HCT116 (cell line): ENCODE measurements around the gene MAN2C1.

Experiments used
- ATF3 ChIP-seq: IDR thresholded peaks from 2 replicates; pipeline ENCODE4 v1.6.1; 2012
- CBX3 ChIP-seq: IDR thresholded peaks from 2 replicates; pipeline ENCODE4 v1.6.1; 2012; ENCODE audit warnings: low read depth
- CTCF ChIP-seq, 3 experiments: fragments of 200-600 bp in 1 of 3; sonication (generic) in 1 of 3; IDR thresholded peaks in 2 of 3; conservative IDR thresholded peaks in 1 of 3; 2 replicates each; pipeline ENCODE4 v1.5.1; 2012 to 2017; ENCODE audit warnings: low read depth in 2 of 3, low read length in 2 of 3, antibody characterized with exemption in 1 of 3, borderline replicate concordance in 1 of 3, control low read depth in 1 of 3, mild to moderate bottlenecking in 1 of 3, mixed read lengths in 1 of 3, mixed run types in 1 of 3, moderate library complexity in 1 of 3; ENCODE audit not compliant: insufficient read depth in 1 of 3
- ELF1 ChIP-seq: IDR thresholded peaks from 2 replicates; pipeline ENCODE4 v1.6.1; 2012; ENCODE audit warnings: low read depth, borderline replicate concordance
- EZH2 ChIP-seq: fragments of 200-600 bp; sonication (generic); IDR thresholded peaks from 2 replicates; pipeline ENCODE4 v1.6.1; 2017; ENCODE audit warnings: antibody characterized with exemption, mixed run types
- EZH2phosphoT487 ChIP-seq: fragments of 200-600 bp; IDR thresholded peaks from 2 replicates; pipeline ENCODE4 v1.6.1; 2018; ENCODE audit warnings: antibody characterized with exemption, borderline replicate concordance
- MAX ChIP-seq: IDR thresholded peaks from 2 replicates; pipeline ENCODE4 v1.6.1; 2012
- POLR2A ChIP-seq: IDR thresholded peaks from 2 replicates; pipeline ENCODE4 v1.7.0; 2011; ENCODE audit warnings: borderline replicate concordance; ENCODE audit not compliant: insufficient read depth, insufficient read length; ENCODE audit errors: extremely low read depth
- POLR2AphosphoS5 ChIP-seq: IDR thresholded peaks from 2 replicates; pipeline ENCODE4 v1.6.1; 2011; ENCODE audit warnings: mild to moderate bottlenecking, low read depth, low read length, moderate library complexity
- REST ChIP-seq: IDR thresholded peaks from 2 replicates; pipeline ENCODE4 v1.6.1; 2012; ENCODE audit warnings: low read depth
- SP1 ChIP-seq: IDR thresholded peaks from 2 replicates; pipeline ENCODE4 v1.6.1; 2012; ENCODE audit warnings: low read depth
- ZBTB33 ChIP-seq: IDR thresholded peaks from 2 replicates; pipeline ENCODE4 v1.6.1; 2011; ENCODE audit warnings: mild to moderate bottlenecking, low read length, moderate library complexity; ENCODE audit not compliant: insufficient replicate concordance; ENCODE audit errors: extremely low read depth
- ZFX ChIP-seq: fragments of 450-650 bp; IDR thresholded peaks from 2 replicates; pipeline ENCODE4 v1.6.1; 2017

GRCh38 chr15:75314552-75315290 lies 53.7 kb downstream of the MAN2C1 start:
- TF ChIP-seq REST = no peak
- TF ChIP-seq MAX = no peak
- no peak for TF ChIP-seq CTCF (IDR thresholded peaks at IDR 0.05 in 2 of 3, conservative IDR thresholded peaks at IDR 0.05 in 1 of 3; ENCODE audit: borderline replicate concordance in 1 of 3, insufficient read depth in 1 of 3, low read depth in 2 of 3, low read length in 2 of 3)
- TF ChIP-seq ZFX = no peak
- no peak for TF ChIP-seq ZBTB33
- no peak for TF ChIP-seq POLR2A
- TF ChIP-seq POLR2AphosphoS5 = no peak
- TF ChIP-seq EZH2 = no peak
- no peak for TF ChIP-seq CBX3
- no peak for TF ChIP-seq ATF3
- no peak for TF ChIP-seq ELF1
- no peak for TF ChIP-seq SP1
- TF ChIP-seq EZH2phosphoT487 = no peak
